ENCODE results near the gene THYN1.

Gene THYN1

GRCh38 chr11:134223836-134224709, 29.1 kb downstream of the THYN1 start, which contains the start of the genes NCAPD3 and VPS26B:
NCAPD3 (minus strand) TSS chr11:134223967; CDS start chr11:134223926, 41 bp downstream.
VPS26B (plus strand) TSS chr11:134224671; CDS start chr11:134225123, 452 bp downstream.
- WGBS, 2 experiments: 0% methylated on average over 89 of the region's 89 CpGs

DNA sequence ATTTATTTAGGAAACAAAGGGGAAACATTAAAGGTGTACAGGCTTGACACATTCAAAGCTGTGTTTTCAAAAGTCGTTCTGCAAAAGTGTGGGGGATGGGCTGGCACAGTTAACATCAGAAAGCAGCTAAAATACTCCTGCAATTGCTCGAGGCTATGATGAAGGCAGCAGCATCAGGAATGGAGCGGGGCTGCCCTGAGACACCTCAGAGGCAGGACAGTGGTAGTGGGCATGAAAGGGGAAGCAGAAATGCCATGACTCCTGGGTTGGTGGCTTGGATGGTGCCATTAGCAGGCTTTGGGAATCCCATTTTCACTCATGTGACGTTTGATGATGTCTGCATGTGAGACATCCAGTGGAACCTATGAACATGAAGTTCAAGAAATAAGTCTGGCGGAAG, 30.0 kb downstream of the THYN1 start:
- H3K27ac ChIP-seq (ENCODE audit: insufficient read depth, low read depth, low read length, poor library complexity, severe bottlenecking): no peak overlapping the region
- peaks cover 7% of the 10 kb centered on the region for H3K36me3 ChIP-seq (ENCODE audit: control insufficient read depth, insufficient read depth, low read length)
- H3K4me3 ChIP-seq (ENCODE audit: insufficient read depth, low read depth, low read length): peak overlapping the region; percentile 99
- no peaks in the 10 kb centered on the region for H3K9me3 ChIP-seq (ENCODE audit: control insufficient read depth, low read length)
- peaks cover 14% of the 10 kb centered on the region for H3K4me1 ChIP-seq (ENCODE audit: control insufficient read depth, insufficient read depth, low read length)
- 5 to 10% methylated on average over 5 of the region's 5 CpGs for WGBS, 2 experiments
- peaks cover 12% of the 10 kb centered on the region for H3K27me3 ChIP-seq (ENCODE audit: control insufficient read depth, insufficient read depth, low read length, poor library complexity, severe bottlenecking)

More at GRCh38 chr11:134223836-134224709, 29.1 kb downstream of the THYN1 start, which contains the start of the genes NCAPD3 and VPS26B:
- Histone ChIP-seq H3K4me3 (ENCODE audit: insufficient read depth, low read depth, low read length) (peak within 1 kb of the TSS; percentile 99), H3K9me3 (ENCODE audit: control insufficient read depth, low read length) (no peaks in the 10 kb centered on the region), H3K36me3 (ENCODE audit: control insufficient read depth, insufficient read depth, low read length) (peaks cover 2% of the 10 kb centered on the region), H3K27me3 (ENCODE audit: control insufficient read depth, insufficient read depth, low read length, poor library complexity, severe bottlenecking) (peaks cover 12% of the 10 kb centered on the region), H3K27ac (ENCODE audit: insufficient read depth, low read depth, low read length, poor library complexity, severe bottlenecking) (peak within 1 kb of the TSS; percentile 78), H3K4me1 (ENCODE audit: control insufficient read depth, insufficient read depth, low read length) (peaks cover 14% of the 10 kb centered on the region)

DNA sequence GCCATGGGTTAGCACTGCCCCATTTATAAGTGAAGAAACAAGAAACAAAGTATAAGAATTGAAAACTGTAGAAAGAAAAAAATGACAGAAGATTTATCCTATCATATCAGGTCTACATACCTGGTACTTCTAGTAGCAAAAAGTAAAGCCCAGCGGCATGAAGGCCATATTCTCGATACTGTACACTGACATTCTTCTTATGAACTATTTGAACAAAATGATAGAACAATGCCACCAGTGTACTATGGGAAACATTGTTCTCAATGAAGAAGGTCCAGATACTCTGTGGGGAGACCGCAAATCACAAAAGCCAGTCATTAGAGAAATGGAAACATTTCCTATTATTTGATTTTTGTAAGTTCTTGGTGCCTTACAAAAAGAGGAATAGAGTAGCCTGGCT, 36.3 kb downstream of the THYN1 start:
- 92 to 97% methylated on average over 3 of the region's 3 CpGs for WGBS, 2 experiments
- peaks cover 14% of the 10 kb centered on the region for H3K36me3 ChIP-seq (ENCODE audit: control insufficient read depth, insufficient read depth, low read length)

DNA sequence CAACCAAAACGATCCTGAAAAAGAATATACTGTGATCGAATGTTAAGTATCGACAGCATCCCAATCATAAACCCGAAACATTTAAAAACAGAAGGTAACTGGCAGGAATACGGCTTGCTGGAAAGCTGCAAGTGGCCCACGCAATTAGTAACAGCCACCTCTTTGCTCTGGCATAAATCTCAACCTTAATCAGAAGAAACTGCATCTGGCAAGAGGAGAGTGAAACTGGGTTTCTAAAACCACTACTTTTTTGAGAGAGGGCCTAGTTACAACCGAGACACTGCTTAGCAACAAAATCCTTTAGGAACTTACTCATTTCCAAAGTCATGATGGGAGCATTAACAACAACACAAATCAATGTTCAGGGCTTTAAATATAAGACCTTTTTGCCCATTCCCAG, 37.3 kb downstream of the THYN1 start:
- 94 to 96% methylated on average over 7 of the region's 7 CpGs for WGBS, 2 experiments
- no peak overlapping the region for H3K27ac ChIP-seq (ENCODE audit: insufficient read depth, low read depth, low read length, poor library complexity, severe bottlenecking)
- H3K9me3 ChIP-seq (ENCODE audit: control insufficient read depth, low read length): no peaks in the 10 kb centered on the region
- no peak overlapping the region for H3K4me3 ChIP-seq (ENCODE audit: insufficient read depth, low read depth, low read length)
- H3K36me3 ChIP-seq (ENCODE audit: control insufficient read depth, insufficient read depth, low read length): peaks cover 14% of the 10 kb centered on the region
- no peaks in the 10 kb centered on the region for H3K27me3 ChIP-seq (ENCODE audit: control insufficient read depth, insufficient read depth, low read length, poor library complexity, severe bottlenecking)
- H3K4me1 ChIP-seq (ENCODE audit: control insufficient read depth, insufficient read depth, low read length): no peaks in the 10 kb centered on the region

More for the DNA sequence above, 36.3 kb downstream of the THYN1 start:
- H3K9me3 ChIP-seq (ENCODE audit: control insufficient read depth, low read length): no peaks in the 10 kb centered on the region
- no peaks in the 10 kb centered on the region for H3K27me3 ChIP-seq (ENCODE audit: control insufficient read depth, insufficient read depth, low read length, poor library complexity, severe bottlenecking)
- no peak overlapping the region for H3K4me3 ChIP-seq (ENCODE audit: insufficient read depth, low read depth, low read length)
- H3K4me1 ChIP-seq (ENCODE audit: control insufficient read depth, insufficient read depth, low read length): no peaks in the 10 kb centered on the region
- no peak overlapping the region for H3K27ac ChIP-seq (ENCODE audit: insufficient read depth, low read depth, low read length, poor library complexity, severe bottlenecking)

DNA sequence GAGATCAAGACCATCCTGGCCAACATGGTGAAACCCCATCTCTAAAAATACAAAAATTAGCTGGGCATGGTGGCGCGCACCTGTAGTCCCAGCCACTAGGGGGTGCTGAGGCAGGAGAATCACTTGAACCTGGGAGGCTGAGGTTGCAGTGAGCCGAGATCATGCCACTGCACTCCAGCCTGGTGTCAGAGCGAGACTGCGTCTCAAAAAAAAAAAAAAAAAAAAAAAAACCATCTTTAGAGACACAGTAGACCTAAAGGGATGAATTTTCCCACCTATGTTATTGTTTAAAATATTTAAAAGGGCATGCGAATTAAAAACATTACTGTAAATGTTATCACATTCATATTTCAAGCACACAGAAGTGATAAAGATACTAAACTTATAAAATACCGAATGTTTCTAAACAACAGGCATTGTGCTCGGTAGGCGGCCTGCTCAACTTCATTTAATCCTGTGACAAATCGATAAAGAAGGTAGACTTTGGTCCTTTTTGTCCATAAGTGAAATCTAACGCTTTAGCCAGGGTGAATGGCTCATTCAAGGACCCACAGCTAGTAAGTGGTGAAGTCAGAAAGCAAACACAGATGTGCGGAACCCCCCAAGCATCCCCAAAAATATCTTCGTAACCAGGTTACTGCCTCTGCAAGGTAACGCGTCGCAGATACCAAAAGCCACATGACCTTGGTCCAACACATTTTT, 45.5 kb downstream of the THYN1 start:
- H3K27me3 ChIP-seq (ENCODE audit: control insufficient read depth, insufficient read depth, low read length, poor library complexity, severe bottlenecking): no peaks in the 10 kb centered on the region
- peaks cover 57% of the 10 kb centered on the region for H3K36me3 ChIP-seq (ENCODE audit: control insufficient read depth, insufficient read depth, low read length)
- 91 to 94% methylated on average over 13 to 16 of the region's 16 CpGs for WGBS, 2 experiments
- H3K9me3 ChIP-seq (ENCODE audit: control insufficient read depth, low read length): no peaks in the 10 kb centered on the region
- peaks cover 4% of the 10 kb centered on the region for H3K4me1 ChIP-seq (ENCODE audit: control insufficient read depth, insufficient read depth, low read length)
- no peak overlapping the region for H3K4me3 ChIP-seq (ENCODE audit: insufficient read depth, low read depth, low read length)
- H3K27ac ChIP-seq (ENCODE audit: insufficient read depth, low read depth, low read length, poor library complexity, severe bottlenecking): no peak overlapping the region

- H3K4me3 ChIP-seq (ENCODE audit: insufficient read depth, low read depth, low read length): no peak overlapping the region
- no peak overlapping the region for H3K27ac ChIP-seq (ENCODE audit: insufficient read depth, low read depth, low read length, poor library complexity, severe bottlenecking)
- peaks cover 4% of the 10 kb centered on the region for H3K4me1 ChIP-seq (ENCODE audit: control insufficient read depth, insufficient read depth, low read length)
- H3K36me3 ChIP-seq (ENCODE audit: control insufficient read depth, insufficient read depth, low read length): peaks cover 66% of the 10 kb centered on the region
- 93 to 96% methylated on average over 5 of the region's 5 CpGs for WGBS, 2 experiments
- no peaks in the 10 kb centered on the region for H3K9me3 ChIP-seq (ENCODE audit: control insufficient read depth, low read length)
- H3K27me3 ChIP-seq (ENCODE audit: control insufficient read depth, insufficient read depth, low read length, poor library complexity, severe bottlenecking): no peaks in the 10 kb centered on the region
Measured at GRCh38 chr11:134206185-134206584, 47.0 kb downstream of the THYN1 start.

DNA sequence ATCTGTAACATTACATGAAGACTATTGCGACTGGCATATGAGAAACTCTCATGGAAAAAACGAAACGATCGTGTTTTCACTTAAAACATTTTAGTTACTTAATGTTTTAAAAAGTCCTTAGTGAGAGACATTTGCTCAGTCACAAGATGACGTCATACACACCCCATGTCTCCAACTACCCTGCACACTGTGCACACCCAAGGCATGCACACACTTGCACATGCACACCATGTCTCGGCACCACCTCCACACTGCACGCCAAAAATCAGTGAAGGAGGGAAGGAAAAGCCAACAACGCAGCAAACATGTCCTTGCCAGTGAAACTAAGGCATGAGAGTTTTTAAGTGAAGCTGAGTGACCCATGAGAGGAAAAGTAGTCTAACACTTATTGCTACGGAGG, 47.4 kb downstream of the THYN1 start:
- 93 to 96% methylated on average over 8 to 9 of the region's 9 CpGs for WGBS, 2 experiments
- no peak overlapping the region for H3K4me3 ChIP-seq (ENCODE audit: insufficient read depth, low read depth, low read length)
- peaks cover 4% of the 10 kb centered on the region for H3K4me1 ChIP-seq (ENCODE audit: control insufficient read depth, insufficient read depth, low read length)
- H3K36me3 ChIP-seq (ENCODE audit: control insufficient read depth, insufficient read depth, low read length): peaks cover 67% of the 10 kb centered on the region
- H3K27me3 ChIP-seq (ENCODE audit: control insufficient read depth, insufficient read depth, low read length, poor library complexity, severe bottlenecking): no peaks in the 10 kb centered on the region
- no peak overlapping the region for H3K27ac ChIP-seq (ENCODE audit: insufficient read depth, low read depth, low read length, poor library complexity, severe bottlenecking)
- H3K9me3 ChIP-seq (ENCODE audit: control insufficient read depth, low read length): no peaks in the 10 kb centered on the region

DNA sequence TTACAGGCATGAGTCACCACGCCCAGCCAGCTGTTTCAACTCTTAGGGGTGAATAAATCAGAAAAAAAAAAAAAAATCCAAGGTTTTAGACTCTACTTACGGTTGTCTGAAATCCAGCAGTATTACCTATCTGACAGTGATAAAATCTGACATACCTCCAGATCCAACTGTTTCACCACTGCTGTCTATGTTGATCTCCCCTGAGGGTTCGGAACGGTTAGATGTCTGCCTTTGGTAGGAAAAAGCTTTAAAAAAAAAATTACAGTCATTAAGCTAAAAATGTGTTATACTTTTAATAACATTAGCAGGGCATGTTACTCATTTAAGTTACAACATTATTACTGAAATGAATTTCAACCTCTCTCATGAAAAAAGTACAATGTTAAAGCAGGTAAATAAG, 50.5 kb downstream of the THYN1 start:
- H3K27me3 ChIP-seq (ENCODE audit: control insufficient read depth, insufficient read depth, low read length, poor library complexity, severe bottlenecking): no peaks in the 10 kb centered on the region
- no peak overlapping the region for H3K4me3 ChIP-seq (ENCODE audit: insufficient read depth, low read depth, low read length)
- 93 to 97% methylated on average over 2 to 4 of the region's 4 CpGs for WGBS, 2 experiments
- no peaks in the 10 kb centered on the region for H3K4me1 ChIP-seq (ENCODE audit: control insufficient read depth, insufficient read depth, low read length)
- no peaks in the 10 kb centered on the region for H3K9me3 ChIP-seq (ENCODE audit: control insufficient read depth, low read length)
- H3K36me3 ChIP-seq (ENCODE audit: control insufficient read depth, insufficient read depth, low read length): peaks cover 46% of the 10 kb centered on the region
- no peak overlapping the region for H3K27ac ChIP-seq (ENCODE audit: insufficient read depth, low read depth, low read length, poor library complexity, severe bottlenecking)

DNA sequence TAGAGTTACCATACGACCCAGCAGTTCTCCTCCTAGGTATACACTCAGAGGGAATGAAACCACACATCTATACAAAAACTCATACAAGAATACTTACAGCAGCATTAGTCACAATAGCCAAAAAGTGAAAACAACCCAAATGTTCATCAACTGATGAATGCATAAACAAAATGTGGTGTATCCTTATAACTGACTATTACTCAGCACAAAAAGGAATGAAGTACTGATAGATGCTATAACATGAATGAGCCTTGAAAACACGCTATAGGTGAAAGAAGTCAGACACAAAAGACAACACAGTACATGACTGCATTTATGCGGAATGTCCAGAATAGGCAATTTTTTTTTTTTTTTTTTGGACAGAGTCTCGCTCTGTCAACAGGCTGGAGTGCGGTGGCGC, 52.5 kb downstream of the THYN1 start:
- no peak overlapping the region for H3K4me3 ChIP-seq (ENCODE audit: insufficient read depth, low read depth, low read length)
- H3K27me3 ChIP-seq (ENCODE audit: control insufficient read depth, insufficient read depth, low read length, poor library complexity, severe bottlenecking): no peaks in the 10 kb centered on the region
- H3K4me1 ChIP-seq (ENCODE audit: control insufficient read depth, insufficient read depth, low read length): no peaks in the 10 kb centered on the region
- H3K27ac ChIP-seq (ENCODE audit: insufficient read depth, low read depth, low read length, poor library complexity, severe bottlenecking): no peak overlapping the region
- H3K9me3 ChIP-seq (ENCODE audit: control insufficient read depth, low read length): no peaks in the 10 kb centered on the region
- peaks cover 36% of the 10 kb centered on the region for H3K36me3 ChIP-seq (ENCODE audit: control insufficient read depth, insufficient read depth, low read length)
- 93 to 94% methylated on average over 6 of the region's 6 CpGs for WGBS, 2 experiments

- H3K36me3 ChIP-seq (ENCODE audit: control insufficient read depth, insufficient read depth, low read length): peaks cover 40% of the 10 kb centered on the region
- H3K4me1 ChIP-seq (ENCODE audit: control insufficient read depth, insufficient read depth, low read length): no peaks in the 10 kb centered on the region
- H3K9me3 ChIP-seq (ENCODE audit: control insufficient read depth, low read length): no peaks in the 10 kb centered on the region
- 98 to 100% methylated on average over 5 to 6 of the region's 9 CpGs for WGBS, 2 experiments
- H3K27me3 ChIP-seq (ENCODE audit: control insufficient read depth, insufficient read depth, low read length, poor library complexity, severe bottlenecking): no peaks in the 10 kb centered on the region
- no peak overlapping the region for H3K4me3 ChIP-seq (ENCODE audit: insufficient read depth, low read depth, low read length)
- no peak overlapping the region for H3K27ac ChIP-seq (ENCODE audit: insufficient read depth, low read depth, low read length, poor library complexity, severe bottlenecking)
Measured at GRCh38 chr11:134199531-134199930, 53.6 kb downstream of the THYN1 start.

Data from ectodermal cell (in vitro differentiated cells).